H1 (cell line): ENCODE results near the gene CPLX1. TPM values are rescaled to one million over a fixed set of nuclear protein-coding genes. Genes with fewer than 3 reads are reported as not detected.

ENCODE experiments used
- CTCF ChIA-PET: fragments of 300-600 bp; sonication (Branson Sonifier 250); formaldehyde crosslinking; loops from one replicate; lab custom pipeline; 2021; ENCODE audit not compliant: partially characterized antibody; lab: Charles Lee
- POLR2A ChIA-PET: fragments of 300-600 bp; sonication (Branson Sonifier 250); formaldehyde crosslinking; loops from one replicate; lab custom pipeline; 2021; ENCODE audit warnings: inconsistent platforms; ENCODE audit not compliant: partially characterized antibody; lab: Charles Lee
- DNase-seq, 2 experiments: peaks; one replicate each; pipeline versions ENCODE4 v3.0.0 to v3.0.0-alpha.2; 2010 to 2022; ENCODE audit warnings: low spot score in 2 of 2, low read depth in 1 of 2, mixed read lengths in 1 of 2
- FAIRE-seq: peaks from 2 replicates; lab custom pipeline; 2011; peaks lifted over from hg19 to GRCh38; lab: Jason Lieb, UNC
- H2AFZ ChIP-seq: 2 replicates; pipeline ENCODE4 v1.8.1; 2012; ENCODE audit warnings: low read length, inconsistent platforms
- H2AK5ac ChIP-seq: 2 replicates; pipeline ENCODE4 v1.6.1; 2013; ENCODE audit warnings: low read depth, low read length
- H2BK120ac ChIP-seq: replicated peaks from 2 replicates; pipeline ENCODE3; 2013; ENCODE audit warnings: low read depth, low read length, inconsistent platforms
- H2BK12ac ChIP-seq: 2 replicates; pipeline ENCODE4 v1.6.1; 2013; ENCODE audit warnings: low read depth, low read length
- H2BK15ac ChIP-seq: 2 replicates; pipeline ENCODE4 v1.6.1; 2013; ENCODE audit warnings: low read length
- H2BK20ac ChIP-seq: 2 replicates; pipeline ENCODE4 v1.6.1; 2013; ENCODE audit warnings: low read length
- H2BK5ac ChIP-seq: 2 replicates; pipeline ENCODE4 v1.6.1; 2013; ENCODE audit warnings: low read depth, low read length
- H3K14ac ChIP-seq: 2 replicates; pipeline ENCODE4 v1.6.1; 2013; ENCODE audit warnings: inconsistent platforms; ENCODE audit not compliant: insufficient read length
- H3K18ac ChIP-seq: 2 replicates; pipeline ENCODE4 v1.6.1; 2013; ENCODE audit warnings: low read length; ENCODE audit errors: extremely low read depth
- H3K23ac ChIP-seq: 2 replicates; pipeline ENCODE4 v1.6.1; 2013; ENCODE audit warnings: inconsistent platforms; ENCODE audit not compliant: insufficient read length
- H3K23me2 ChIP-seq: 2 replicates; pipeline ENCODE4 v1.6.1; 2013; ENCODE audit warnings: low read depth, low read length
- H3K27ac ChIP-seq: 2 replicates; pipeline ENCODE4 v1.6.1; 2011; ENCODE audit warnings: low read depth, low read length, inconsistent platforms
- H3K27me3 ChIP-seq, 4 experiments: replicated peaks in 1 of 4; 1 replicate in 1 of 4; 2 replicates in 3 of 4; pipeline versions ENCODE4 v1.6.1 to v1.8.1; 2011 to 2013; ENCODE audit warnings: low read length in 3 of 4, mild to moderate bottlenecking in 3 of 4, inconsistent platforms in 2 of 4, mixed read lengths in 2 of 4, moderate library complexity in 1 of 4; ENCODE audit not compliant: control insufficient read depth in 3 of 4, insufficient read depth in 3 of 4; ENCODE audit errors: extremely low read depth in 1 of 4
- H3K36me3 ChIP-seq, 4 experiments: 2 replicates each; pipeline versions ENCODE4 v1.6.1 to v1.8.1; 2011 to 2013; ENCODE audit warnings: mild to moderate bottlenecking in 4 of 4, low read length in 3 of 4, moderate library complexity in 2 of 4, control low read depth in 1 of 4, inconsistent platforms in 1 of 4; ENCODE audit not compliant: insufficient read depth in 4 of 4, control insufficient read depth in 2 of 4
- H3K4ac ChIP-seq: replicated peaks from 2 replicates; pipeline ENCODE3; 2013; ENCODE audit warnings: low read length, low read depth, mixed read lengths, inconsistent platforms; ENCODE audit not compliant: insufficient read length
- H3K4me1 ChIP-seq, 4 experiments: replicated peaks in 1 of 4; 1 replicate in 1 of 4; 2 replicates in 3 of 4; pipeline versions ENCODE4 v1.6.1 to v1.8.1; 2011 to 2013; ENCODE audit warnings: low read length in 3 of 4, inconsistent platforms in 2 of 4, mixed read lengths in 1 of 4; ENCODE audit not compliant: insufficient read depth in 4 of 4, control insufficient read depth in 3 of 4
- H3K4me2 ChIP-seq, 2 experiments: 2 replicates each; pipeline versions ENCODE4 v1.6.1 to v1.8.1; 2011 to 2013; ENCODE audit warnings: low read depth in 2 of 2, low read length in 2 of 2, control low read depth in 1 of 2, inconsistent platforms in 1 of 2, mild to moderate bottlenecking in 1 of 2; ENCODE audit not compliant: insufficient read depth in 1 of 2
- H3K4me3 ChIP-seq, 4 experiments: fragments of 200-600, 300-600 bp in 1 of 4; sonication (generic), shearing (Covaris generic), sonication (Bioruptor Twin) in 1 of 4; 2 replicates each; pipeline versions ENCODE4 v1.5.1 to v1.8.1; 2011 to 2016; ENCODE audit warnings: low read length in 4 of 4, low read depth in 3 of 4, control low read depth in 2 of 4, inconsistent platforms in 2 of 4, mild to moderate bottlenecking in 2 of 4, mixed read lengths in 1 of 4, moderate library complexity in 1 of 4; ENCODE audit not compliant: insufficient read depth in 2 of 4; ENCODE audit errors: extremely low read depth in 1 of 4
- H3K56ac ChIP-seq: replicated peaks from 2 replicates; pipeline ENCODE3; 2013; ENCODE audit warnings: low read depth, mild to moderate bottlenecking, mixed read lengths, low read length, inconsistent platforms; ENCODE audit not compliant: insufficient read length
- H3K79me1 ChIP-seq: 2 replicates; pipeline ENCODE4 v1.6.1; 2013; ENCODE audit warnings: low read depth, low read length, control low read depth
- H3K79me2 ChIP-seq, 2 experiments: 2 replicates each; pipeline versions ENCODE4 v1.6.1 to v1.8.1; 2012 to 2013; ENCODE audit warnings: low read length in 2 of 2, mild to moderate bottlenecking in 2 of 2, inconsistent platforms in 1 of 2; ENCODE audit not compliant: insufficient read depth in 2 of 2, control insufficient read depth in 1 of 2
- H3K9ac ChIP-seq, 4 experiments: replicated peaks in 1 of 4; 1 replicate in 1 of 4; 2 replicates in 3 of 4; pipeline versions ENCODE4 v1.6.1 to v1.8.1; 2011 to 2013; ENCODE audit warnings: low read depth in 3 of 4, low read length in 3 of 4, control low read depth in 2 of 4, mild to moderate bottlenecking in 2 of 4, moderate library complexity in 2 of 4, inconsistent platforms in 1 of 4; ENCODE audit errors: extremely low read depth in 1 of 4
- H3K9me3 ChIP-seq, 2 experiments: 2 replicates each; pipeline versions ENCODE4 v1.6.1 to v1.8.1; 2012 to 2013; ENCODE audit warnings: mild to moderate bottlenecking in 2 of 2, moderate library complexity in 2 of 2, control low read depth in 1 of 2, inconsistent platforms in 1 of 2, low read depth in 1 of 2, low read length in 1 of 2, mixed read lengths in 1 of 2; ENCODE audit not compliant: insufficient read depth in 2 of 2
- H4K20me1 ChIP-seq, 2 experiments: replicated peaks in 1 of 2; 2 replicates each; pipeline versions ENCODE3 to v1.8.1; 2011 to 2013; ENCODE audit warnings: inconsistent platforms in 2 of 2, low read length in 2 of 2, mild to moderate bottlenecking in 1 of 2; ENCODE audit not compliant: insufficient read depth in 2 of 2, control insufficient read depth in 1 of 2
- H4K5ac ChIP-seq: 2 replicates; pipeline ENCODE4 v1.6.1; 2013; ENCODE audit warnings: low read length, low read depth, mixed read lengths, inconsistent platforms; ENCODE audit not compliant: insufficient read length
- H4K8ac ChIP-seq: 2 replicates; pipeline ENCODE4 v1.8.0; 2013; ENCODE audit warnings: mild to moderate bottlenecking, moderate library complexity, low read length, inconsistent platforms; ENCODE audit not compliant: insufficient read depth; ENCODE audit errors: extremely low read depth
- H4K91ac ChIP-seq: replicated peaks from 2 replicates; pipeline ENCODE3; 2013; ENCODE audit warnings: low read length, mixed read lengths, inconsistent platforms; ENCODE audit not compliant: insufficient read length
- ATF3 ChIP-seq: IDR thresholded peaks from 2 replicates; pipeline ENCODE4 v1.6.1; 2011; ENCODE audit warnings: low read depth, mild to moderate bottlenecking, low read length; ENCODE audit not compliant: insufficient read depth
- EP300 ChIP-seq, 2 experiments: IDR thresholded peaks; 1 replicate in 1 of 2; 2 replicates in 1 of 2; pipeline ENCODE4 v1.6.1; 2011 to 2012; ENCODE audit warnings: low read depth in 2 of 2, low read length in 2 of 2, mild to moderate bottlenecking in 2 of 2, borderline replicate concordance in 1 of 2, inconsistent platforms in 1 of 2, moderate library complexity in 1 of 2
- KDM1A ChIP-seq: fragments of 200-600, 300-600 bp; sonication (generic); IDR thresholded peaks from 2 replicates; pipeline ENCODE4 v1.7.1; 2016; ENCODE audit warnings: mild to moderate bottlenecking, low read length, borderline replicate concordance
- NRF1 ChIP-seq: IDR thresholded peaks from 2 replicates; pipeline ENCODE4 v1.6.1; 2011; ENCODE audit warnings: mild to moderate bottlenecking, low read depth, low read length, improper control_type of control experiment
- RXRA ChIP-seq: IDR thresholded peaks from 2 replicates; pipeline ENCODE4 v1.6.1; 2011; ENCODE audit warnings: low read depth, mild to moderate bottlenecking, low read length, moderate library complexity; ENCODE audit not compliant: insufficient read depth
- ZNF274 ChIP-seq: IDR thresholded peaks from 2 replicates; pipeline ENCODE4 v1.7.0; 2012; ENCODE audit warnings: low read length, borderline replicate concordance; ENCODE audit errors: extremely low read depth
- WGBS, 2 experiments: shearing (Covaris generic) in 1 of 2; methylation state at CpG; one replicate each; pipeline versions ENCODE4 v1.1.6 to v1.1.7; 2013 to 2015; ENCODE audit warnings: low lambda C conversion rate in 2 of 2, mixed read lengths in 2 of 2, inconsistent platforms in 1 of 2, low coverage in 1 of 2, missing lambda C conversion rate in 1 of 2; ENCODE audit not compliant: insufficient replicate concordance in 2 of 2, insufficient coverage in 1 of 2, insufficient read length in 1 of 2; ENCODE audit errors: extremely low coverage in 1 of 2, missing lambda C conversion rate in 1 of 2; 5-methylcytosine and 5-hydroxymethylcytosine counted together
- polyA plus RNA-seq, 7 experiments: library from polyadenylated mRNA; depleted of rRNA in 3 of 7; stranded (reverse) in 5 of 7; unstranded in 2 of 7; fragments of >200 nt in 5 of 7; fragments of 200-250 nt in 2 of 7; gene quantifications; 1 replicate in 5 of 7; 2 replicates in 1 of 7; 4 replicates in 1 of 7; pipeline versions ENCODE4 v1.2.1 to v1.2.3, GENCODE V29; 2011 to 2013; ENCODE audit warnings: missing spikeins in 2 of 7, mixed read lengths in 2 of 7
- total RNA-seq: library from RNA; stranded (reverse); fragmentation: NEBNext Ultra II Directional; extraction: Animal tissue kit (Norgen Biotek cat#: 25700); gene quantifications from 2 replicates; pipeline ENCODE4 v1.2.1, GENCODE V29; 2021
- TF ChIP-seq, protein P1 (sequence below): IDR thresholded peaks from 2 replicates; pipeline ENCODE4 v1.6.1; 2011; ENCODE audit warnings: low read length, improper control_type of control experiment

The CPLX1 gene
- total and polyA plus RNA-seq, 2 of the 8 experiments (the other 6 are each of a cell fraction or from before 2014, with no cell fraction given): 0.32 to 0.56 TPM

- Histone ChIP-seq H3K4me3 (no peak overlapping the region), H3K27ac (no peak overlapping the region), H2AFZ (no peak overlapping the region)
Observed at GRCh38 chr4:854356-854755, 28.4 kb upstream of the CPLX1 start.

More at GRCh38 chr4:854356-854755, 28.4 kb upstream of the CPLX1 start:
- Histone ChIP-seq H2BK12ac (no peak overlapping the region), H2BK120ac (no peak overlapping the region), H3K23me2 (no peaks in the 10 kb centered on the region), H3K4me2 (no peak overlapping the region), H3K14ac (no peak overlapping the region), H3K18ac (no peak overlapping the region), H4K8ac (no peak overlapping the region), H3K79me2 (no peaks in the 10 kb centered on the region), H4K5ac (no peak overlapping the region), H2AK5ac (no peak overlapping the region), H3K27me3 (no peaks in the 10 kb centered on the region), H3K4ac (no peak overlapping the region), H3K9ac (no peak overlapping the region), H2BK5ac (no peak overlapping the region), H3K4me1 (no peaks in the 10 kb centered on the region), H2BK20ac (no peak overlapping the region), H3K56ac (no peak overlapping the region), H3K79me1 (no peaks in the 10 kb centered on the region; the same call in 1 of the 2 replicates), H4K91ac (no peak overlapping the region), H4K20me1 (peaks cover 0 to 5% of the 10 kb centered on the region in 2 experiments), H3K9me3 (no peaks in the 10 kb centered on the region), H3K23ac (no peak overlapping the region), H3K36me3 (peaks cover 5 to 20% (median 12%) of the 10 kb centered on the region in 4 experiments; a peak in 6 of 8 replicates), H2BK15ac (no peak overlapping the region)
- TF ChIP-seq, protein P1, sequence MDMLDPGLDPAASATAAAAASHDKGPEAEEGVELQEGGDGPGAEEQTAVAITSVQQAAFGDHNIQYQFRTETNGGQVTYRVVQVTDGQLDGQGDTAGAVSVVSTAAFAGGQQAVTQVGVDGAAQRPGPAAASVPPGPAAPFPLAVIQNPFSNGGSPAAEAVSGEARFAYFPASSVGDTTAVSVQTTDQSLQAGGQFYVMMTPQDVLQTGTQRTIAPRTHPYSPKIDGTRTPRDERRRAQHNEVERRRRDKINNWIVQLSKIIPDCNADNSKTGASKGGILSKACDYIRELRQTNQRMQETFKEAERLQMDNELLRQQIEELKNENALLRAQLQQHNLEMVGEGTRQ: no peak
- no peak for TF ChIP-seq RXRA
- no peak for TF ChIP-seq ATF3
- no peak for TF ChIP-seq KDM1A
- no peak for TF ChIP-seq ZNF274
- TF ChIP-seq NRF1: no peak
- no peak for TF ChIP-seq EP300 (IDR thresholded peaks at IDR 0.05; ENCODE audit: borderline replicate concordance in 1 of 2, low read depth in 2 of 2, low read length in 2 of 2)
- FAIRE-seq (no peak), DNase-seq (no peak)
- CTCF ChIA-PET: interaction anchor here (0.6 to 2.8 kb wide), 4 partner anchors 12 to 40 kb away, joined by 3 to 10 read pairs (median 4); no protein-coding TSS in a partner anchor
- 95% methylated on average over 11 of the region's 11 CpGs; no CpG with 5 or more reads in 1 of the 2 experiments for WGBS, 2 experiments
- POLR2A ChIA-PET: no interaction called here
